Spleen (tissue), 7 donors: Measurements from ENCODE around the gene SCRN2.

Source experiments
- POLR2A ChIP-seq, 3 donors: fragments of 450-650 bp; IDR thresholded peaks; one replicate each; pipeline ENCODE4 v1.5.1; 2017; ENCODE audit warnings: antibody characterized with exemption in 3 of 3, mild to moderate bottlenecking in 1 of 3
- POLR2AphosphoS5 ChIP-seq, 3 donors: sonication (generic); formaldehyde crosslinking; IDR thresholded peaks; one replicate each; pipeline ENCODE4 v1.5.1; 2017; ENCODE audit warnings: antibody characterized with exemption in 3 of 3
- TF ChIP-seq, protein P1 (sequence below), 11 experiments: fragments of 200-600 bp in 7 of 11; fragments of 450-650 bp in 4 of 11; sonication (generic) in 4 of 11; IDR thresholded peaks in 8 of 11; conservative IDR thresholded peaks in 3 of 11; 1 replicate in 7 of 11; 2 replicates in 4 of 11; pipeline versions ENCODE4 v1.4.0 to v1.8.0; 2016 to 2021; ENCODE audit warnings: antibody characterized with exemption in 11 of 11, inconsistent platforms in 4 of 11, mild to moderate bottlenecking in 1 of 11
- donor health status: DM: no; HTN: no; CAD: no; lungs with moderate emphysema.
- donor health status: DM: no; HTN: no; CAD: no.
- donor health status: DM: no; HTN: no; CAD: no.

- no peak for TF ChIP-seq POLR2A (IDR thresholded peaks at IDR 0.05)
- TF ChIP-seq, protein P1, sequence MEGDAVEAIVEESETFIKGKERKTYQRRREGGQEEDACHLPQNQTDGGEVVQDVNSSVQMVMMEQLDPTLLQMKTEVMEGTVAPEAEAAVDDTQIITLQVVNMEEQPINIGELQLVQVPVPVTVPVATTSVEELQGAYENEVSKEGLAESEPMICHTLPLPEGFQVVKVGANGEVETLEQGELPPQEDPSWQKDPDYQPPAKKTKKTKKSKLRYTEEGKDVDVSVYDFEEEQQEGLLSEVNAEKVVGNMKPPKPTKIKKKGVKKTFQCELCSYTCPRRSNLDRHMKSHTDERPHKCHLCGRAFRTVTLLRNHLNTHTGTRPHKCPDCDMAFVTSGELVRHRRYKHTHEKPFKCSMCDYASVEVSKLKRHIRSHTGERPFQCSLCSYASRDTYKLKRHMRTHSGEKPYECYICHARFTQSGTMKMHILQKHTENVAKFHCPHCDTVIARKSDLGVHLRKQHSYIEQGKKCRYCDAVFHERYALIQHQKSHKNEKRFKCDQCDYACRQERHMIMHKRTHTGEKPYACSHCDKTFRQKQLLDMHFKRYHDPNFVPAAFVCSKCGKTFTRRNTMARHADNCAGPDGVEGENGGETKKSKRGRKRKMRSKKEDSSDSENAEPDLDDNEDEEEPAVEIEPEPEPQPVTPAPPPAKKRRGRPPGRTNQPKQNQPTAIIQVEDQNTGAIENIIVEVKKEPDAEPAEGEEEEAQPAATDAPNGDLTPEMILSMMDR (IDR thresholded peaks at IDR 0.05 in 8 of 11, conservative IDR thresholded peaks at IDR 0.05 in 3 of 11), result no peak
- TF ChIP-seq POLR2AphosphoS5 (IDR thresholded peaks at IDR 0.05), result peak in 2 of 3 donors; percentile 59 to 61
Observed at GRCh38 chr17:47837401-47838039, 3.6 kb downstream of the SCRN2 start.
